ENCODE measurements around the gene RAB1A.
"Not testable (repeated sequence)": the region's sequence is repeated elsewhere in the genome, so short reads cannot be mapped to it uniquely, and the experiment has no call there.

RAB1A gene

GRCh38 chr2:65159906-65160305 lies 30.0 kb upstream of the RAB1A start:
- TF ChIP-seq POLR2A (IDR thresholded peaks at IDR 0.05; ENCODE audit: low read depth, low read length): no peak
- no peak for TF ChIP-seq TAF1 (IDR thresholded peaks at IDR 0.05; ENCODE audit: borderline replicate concordance, low read depth, low read length)
- TF ChIP-seq POLR2AphosphoS5 (IDR thresholded peaks at IDR 0.05; ENCODE audit: low read depth, low read length): no peak
- DNase-seq (ENCODE audit: insufficient read length): no peak
- no peak for FAIRE-seq

- no peak for TF ChIP-seq TAF1 (IDR thresholded peaks at IDR 0.05; ENCODE audit: borderline replicate concordance, low read depth, low read length)
- no peak for TF ChIP-seq POLR2A (IDR thresholded peaks at IDR 0.05; ENCODE audit: low read depth, low read length)
- no peak for TF ChIP-seq POLR2AphosphoS5 (IDR thresholded peaks at IDR 0.05; ENCODE audit: low read depth, low read length)
- no peak for DNase-seq (ENCODE audit: insufficient read length)
- no peak for FAIRE-seq
These were observed 29.4 kb upstream of the RAB1A start for GRCh38 chr2:65159261-65159660.

GRCh38 chr2:65158557-65158956 lies 28.7 kb upstream of the RAB1A start:
- DNase-seq (ENCODE audit: insufficient read length) (no peak), FAIRE-seq (no peak)
- TF ChIP-seq POLR2AphosphoS5 (IDR thresholded peaks at IDR 0.05; ENCODE audit: low read depth, low read length) (no peak), POLR2A (IDR thresholded peaks at IDR 0.05; ENCODE audit: low read depth, low read length) (no peak), TAF1 (IDR thresholded peaks at IDR 0.05; ENCODE audit: borderline replicate concordance, low read depth, low read length) (no peak)

DNA sequence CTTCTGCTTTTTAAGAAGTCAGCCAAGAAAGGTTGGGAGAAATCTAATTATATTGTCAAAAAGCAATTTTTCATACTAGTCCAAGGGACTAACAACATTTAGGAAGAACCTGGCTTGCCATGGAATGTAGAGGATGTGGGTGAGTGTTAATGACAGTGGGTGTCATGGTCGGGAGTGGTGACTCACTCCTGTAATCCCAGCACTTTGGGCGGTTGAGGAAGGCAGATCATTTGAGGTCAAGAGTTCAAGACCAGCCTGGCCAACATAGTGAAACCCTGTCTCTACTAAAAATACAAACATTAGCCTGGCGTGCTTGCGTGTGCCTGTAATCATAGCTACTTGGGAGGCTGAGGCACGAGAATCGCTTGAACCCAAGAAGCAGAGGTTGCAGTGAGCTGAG lies 27.9 kb upstream of the RAB1A start:
- not testable (repeated sequence) for DNase-seq (ENCODE audit: insufficient read length); FAIRE-seq

- TF ChIP-seq POLR2A (IDR thresholded peaks at IDR 0.05; ENCODE audit: low read depth, low read length) (no peak), POLR2AphosphoS5 (IDR thresholded peaks at IDR 0.05; ENCODE audit: low read depth, low read length) (no peak), TAF1 (IDR thresholded peaks at IDR 0.05; ENCODE audit: borderline replicate concordance, low read depth, low read length) (no peak)
- FAIRE-seq (no peak), DNase-seq (ENCODE audit: insufficient read length) (no peak)
These were observed 26.1 kb upstream of the RAB1A start for GRCh38 chr2:65156041-65156440.

DNA sequence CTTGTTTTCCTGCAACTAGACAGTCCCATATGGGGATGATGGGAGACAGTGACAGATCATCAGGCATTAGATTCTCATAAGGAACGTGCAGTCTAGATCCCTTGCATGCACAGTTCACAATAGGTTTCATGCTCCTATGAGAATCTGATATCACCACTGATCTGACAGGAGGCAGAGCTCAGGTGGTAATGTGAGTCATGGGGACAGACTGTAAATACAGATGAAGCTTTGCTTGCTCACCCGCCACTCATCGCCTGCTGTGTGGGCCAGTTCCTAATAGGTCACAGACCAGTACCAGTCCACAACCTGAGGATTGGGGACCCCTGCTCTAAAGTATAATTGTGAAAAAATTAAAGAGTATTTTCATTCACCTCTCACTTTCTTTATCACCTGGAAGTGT lies 23.6 kb upstream of the RAB1A start:
- FAIRE-seq: no peak
- DNase-seq (ENCODE audit: insufficient read length): no peak
- TF ChIP-seq TAF1 (IDR thresholded peaks at IDR 0.05; ENCODE audit: borderline replicate concordance, low read depth, low read length) (no peak), POLR2AphosphoS5 (IDR thresholded peaks at IDR 0.05; ENCODE audit: low read depth, low read length) (no peak)

- no peak for TF ChIP-seq TAF1 (IDR thresholded peaks at IDR 0.05; ENCODE audit: borderline replicate concordance, low read depth, low read length)
- no peak for TF ChIP-seq POLR2A (IDR thresholded peaks at IDR 0.05; ENCODE audit: low read depth, low read length)
- no peak for TF ChIP-seq POLR2AphosphoS5 (IDR thresholded peaks at IDR 0.05; ENCODE audit: low read depth, low read length)
- DNase-seq (ENCODE audit: insufficient read length) (no peak), FAIRE-seq (no peak)
These were observed 16.2 kb upstream of the RAB1A start for GRCh38 chr2:65146078-65146477.

- DNase-seq (ENCODE audit: insufficient read length) (no peak), FAIRE-seq (no peak)
- TF ChIP-seq POLR2AphosphoS5 (IDR thresholded peaks at IDR 0.05; ENCODE audit: low read depth, low read length): no peak
- no peak for TF ChIP-seq TAF1 (IDR thresholded peaks at IDR 0.05; ENCODE audit: borderline replicate concordance, low read depth, low read length)
- TF ChIP-seq POLR2A (IDR thresholded peaks at IDR 0.05; ENCODE audit: low read depth, low read length): no peak
These were observed 14.7 kb upstream of the RAB1A start for GRCh38 chr2:65144571-65144970.

DNA sequence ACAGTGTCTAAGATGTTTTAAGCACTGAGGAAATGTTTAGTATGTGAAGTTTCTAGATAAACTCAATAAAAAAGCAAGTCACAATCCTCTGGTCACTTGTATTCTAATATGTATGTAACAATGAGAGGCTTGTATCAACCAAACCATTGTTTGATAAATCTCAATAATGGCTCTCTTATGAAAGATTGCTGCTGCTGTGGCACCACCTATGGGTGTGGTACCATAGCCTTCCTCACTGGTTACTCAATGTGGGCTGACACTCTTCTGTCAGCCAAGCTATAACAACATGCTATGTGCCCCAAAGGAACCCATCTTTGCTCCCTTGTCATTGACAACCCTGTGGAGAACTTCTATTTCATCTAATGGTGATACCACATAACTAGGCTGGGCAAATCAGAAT lies 12.6 kb upstream of the RAB1A start:
- DNase-seq (ENCODE audit: insufficient read length) (no peak), FAIRE-seq (no peak)
- TF ChIP-seq POLR2A (IDR thresholded peaks at IDR 0.05; ENCODE audit: low read depth, low read length) (no peak), TAF1 (IDR thresholded peaks at IDR 0.05; ENCODE audit: borderline replicate concordance, low read depth, low read length) (no peak), POLR2AphosphoS5 (IDR thresholded peaks at IDR 0.05; ENCODE audit: low read depth, low read length) (no peak)

GRCh38 chr2:65137197-65137775 lies 7.4 kb upstream of the RAB1A start:
- DNase-seq (ENCODE audit: insufficient read length) (no peak), FAIRE-seq (no peak)
- TF ChIP-seq POLR2AphosphoS5 (IDR thresholded peaks at IDR 0.05; ENCODE audit: low read depth, low read length): no peak
- no peak for TF ChIP-seq POLR2A (IDR thresholded peaks at IDR 0.05; ENCODE audit: low read depth, low read length)
- TF ChIP-seq TAF1 (IDR thresholded peaks at IDR 0.05; ENCODE audit: borderline replicate concordance, low read depth, low read length): no peak

DNA sequence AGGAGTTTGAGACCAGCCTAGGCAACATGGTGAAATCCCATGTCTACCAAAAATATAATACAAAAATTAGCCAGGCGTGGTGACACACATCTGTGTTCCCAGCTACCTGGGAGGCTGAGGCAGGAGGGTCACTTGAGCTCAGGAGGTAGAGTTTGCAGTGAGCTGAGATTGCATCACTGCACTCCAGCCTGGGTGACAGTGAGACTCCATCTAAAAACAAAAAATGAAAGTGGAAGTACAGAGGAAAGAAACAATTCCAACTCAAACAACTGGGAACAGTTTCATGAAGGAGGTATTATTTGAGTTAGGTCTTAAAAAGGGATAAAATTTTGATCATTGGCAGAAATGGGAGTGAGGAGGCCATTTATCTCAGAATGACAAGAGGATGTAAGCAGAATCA lies 6.3 kb upstream of the RAB1A start:
- DNase-seq (ENCODE audit: insufficient read length) (no peak), FAIRE-seq (no peak)
- TF ChIP-seq POLR2A (IDR thresholded peaks at IDR 0.05; ENCODE audit: low read depth, low read length) (no peak), POLR2AphosphoS5 (IDR thresholded peaks at IDR 0.05; ENCODE audit: low read depth, low read length) (no peak), TAF1 (IDR thresholded peaks at IDR 0.05; ENCODE audit: borderline replicate concordance, low read depth, low read length) (no peak)

DNA sequence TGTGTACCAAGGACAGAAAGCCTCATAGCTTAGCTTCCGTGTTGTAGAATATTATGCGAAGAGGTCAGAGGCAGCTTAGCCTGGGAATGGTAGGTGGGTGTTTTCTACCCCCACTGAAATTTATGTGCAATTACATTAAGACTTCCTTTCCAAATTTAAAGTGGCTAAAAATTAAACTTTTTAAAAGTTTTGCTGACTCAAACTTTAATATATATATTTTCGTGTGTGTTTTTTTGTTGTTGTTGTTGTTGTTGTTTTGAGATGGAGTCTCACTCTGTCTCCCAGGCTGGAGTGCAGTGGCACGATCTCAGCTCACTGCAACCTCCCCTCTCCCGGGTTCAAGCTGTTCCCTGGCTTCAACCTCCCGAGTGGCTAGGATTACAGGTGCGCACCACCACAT lies 4.3 kb upstream of the RAB1A start:
- TF ChIP-seq POLR2A (IDR thresholded peaks at IDR 0.05; ENCODE audit: low read depth, low read length): no peak
- TF ChIP-seq TAF1 (IDR thresholded peaks at IDR 0.05; ENCODE audit: borderline replicate concordance, low read depth, low read length): no peak
- no peak for TF ChIP-seq POLR2AphosphoS5 (IDR thresholded peaks at IDR 0.05; ENCODE audit: low read depth, low read length)
- DNase-seq (ENCODE audit: insufficient read length) (no peak), FAIRE-seq (no peak)

DNA sequence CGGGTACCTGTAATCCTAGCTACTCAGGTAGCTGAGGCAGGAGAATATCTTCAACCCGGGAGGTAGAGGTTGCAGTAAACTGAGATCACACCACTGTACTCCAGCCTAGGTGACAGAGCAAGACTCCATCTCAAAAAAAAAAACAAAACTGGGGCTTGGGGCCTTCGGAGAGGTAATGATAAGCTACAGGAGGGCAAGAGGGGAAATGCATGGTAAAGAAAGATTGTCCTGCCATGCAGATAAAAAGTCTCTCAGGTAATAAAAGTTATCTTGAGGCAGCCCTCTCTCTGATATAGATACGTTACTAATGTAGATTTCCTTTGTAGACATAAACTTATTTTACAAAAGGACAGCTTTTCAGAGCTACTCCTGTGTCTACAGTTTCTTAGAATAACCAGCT lies 3.7 kb upstream of the RAB1A start:
- FAIRE-seq (no peak), DNase-seq (ENCODE audit: insufficient read length) (no peak)
- no peak for TF ChIP-seq POLR2AphosphoS5 (IDR thresholded peaks at IDR 0.05; ENCODE audit: low read depth, low read length)
- TF ChIP-seq POLR2A (IDR thresholded peaks at IDR 0.05; ENCODE audit: low read depth, low read length): no peak
- TF ChIP-seq TAF1 (IDR thresholded peaks at IDR 0.05; ENCODE audit: borderline replicate concordance, low read depth, low read length): no peak

- not testable (repeated sequence) for DNase-seq (ENCODE audit: insufficient read length); FAIRE-seq
These were observed 3.0 kb upstream of the RAB1A start for GRCh38 chr2:65132930-65133329.
